GM23248 (cell line): ENCODE results near the gene HSF5.

ENCODE experiments used
- EZH2 ChIP-seq: fragments of 200-600 bp; sonication (generic); IDR thresholded peaks from 2 replicates; pipeline ENCODE4 v1.6.1; 2018; ENCODE audit warnings: antibody characterized with exemption, mild to moderate bottlenecking; ENCODE audit not compliant: insufficient read depth, poor library complexity, severe bottlenecking
- EZH2phosphoT487 ChIP-seq: fragments of 200-600 bp; sonication (generic); IDR thresholded peaks from 2 replicates; pipeline ENCODE4 v1.6.1; 2018; ENCODE audit warnings: antibody characterized with exemption, moderate library complexity, mild to moderate bottlenecking, low read depth; ENCODE audit not compliant: insufficient read depth

GRCh38 chr17:58373923-58374322 lies 114.3 kb downstream of the HSF5 start:
- TF ChIP-seq EZH2phosphoT487 (no peak), EZH2 (no peak)
